ENCODE results near the gene TBP. TPM values are rescaled to one million over a fixed set of nuclear protein-coding genes. Genes with fewer than 3 reads are reported as not detected.

TBP gene
- total RNA-seq, 4 donors from 2014 or later, result 7.5 to 17.7 (median 12.3) TPM

GRCh38 chr6:170509723-170510018 is 44.5 kb upstream of the TBP start:
- in situ Hi-C loops (cut with MboI; ENCODE audit: low pct_ligation_motif_present in 1 of 4, low pct_unique_long_range_greater_than_20kb in 1 of 4, low sequenced_read_pairs in 3 of 4), result loop anchor here in 2 of 4 donors (10.0 kb wide), 3 partner anchors 675 to 715 kb away; no protein-coding TSS in a partner anchor

GRCh38 chr6:170510631-170511030 is 43.5 kb upstream of the TBP start:
- in situ Hi-C loops (cut with MboI; ENCODE audit: low pct_ligation_motif_present in 1 of 4, low pct_unique_long_range_greater_than_20kb in 1 of 4, low sequenced_read_pairs in 3 of 4), result loop anchor here in 2 of 4 donors (10.0 kb wide), 3 partner anchors 676 to 716 kb away; no protein-coding TSS in a partner anchor
- TF ChIP-seq POLR2A (IDR thresholded peaks at IDR 0.05), result no peak
- TF ChIP-seq EP300 (IDR thresholded peaks at IDR 0.05; ENCODE audit: low read depth), result no peak
- H3K4me3 ChIP-seq, result no peak overlapping the region

More at GRCh38 chr6:170509723-170510018, 44.5 kb upstream of the TBP start:
- peaks cover 9% of the 10 kb centered on the region for H3K27me3 ChIP-seq
- H3K27ac ChIP-seq, result no peak overlapping the region
- H3K36me3 ChIP-seq, result no peaks in the 10 kb centered on the region
- H3K4me1 ChIP-seq, result no peaks in the 10 kb centered on the region
- H3K9me3 ChIP-seq, result no peaks in the 10 kb centered on the region
- intact Hi-C loops (cut with DNase I; ENCODE audit: low total_unique reads), result no loop called here
- DNase-seq, result no peak
- no peak overlapping the region for H3K4me3 ChIP-seq
- no peak for TF ChIP-seq POLR2AphosphoS5 (IDR thresholded peaks at IDR 0.05)
- no peak for TF ChIP-seq EP300 (IDR thresholded peaks at IDR 0.05; ENCODE audit: low read depth)
- TF ChIP-seq POLR2A (IDR thresholded peaks at IDR 0.05), result no peak
- TF ChIP-seq CTCF (IDR thresholded peaks at IDR 0.05), result no peak
- 83 to 100% methylated on average over 1 to 3 of the region's 3 CpGs for WGBS, 2 donors (ENCODE audit: low coverage in 1 of 2)

GRCh38 chr6:170512249-170512648 is 41.9 kb upstream of the TBP start:
- TF ChIP-seq POLR2A (IDR thresholded peaks at IDR 0.05) (no peak), POLR2AphosphoS5 (IDR thresholded peaks at IDR 0.05) (no peak), CTCF (IDR thresholded peaks at IDR 0.05) (no peak), EP300 (IDR thresholded peaks at IDR 0.05; ENCODE audit: low read depth) (no peak)
- no peaks in the 10 kb centered on the region for H3K36me3 ChIP-seq
- H3K27ac ChIP-seq, result no peak overlapping the region
- H3K4me1 ChIP-seq, result peaks cover 0 to 3% (median 0%) of the 10 kb centered on the region in 4 donors
- no peaks in the 10 kb centered on the region for H3K9me3 ChIP-seq
- intact Hi-C loops (cut with DNase I; ENCODE audit: low total_unique reads) (no loop called here), in situ Hi-C loops (cut with MboI; ENCODE audit: low pct_ligation_motif_present in 1 of 4, low pct_unique_long_range_greater_than_20kb in 1 of 4, low sequenced_read_pairs in 3 of 4) (loop anchor here in 2 of 4 donors (10.0 kb wide), 3 partner anchors 677 to 717 kb away; no protein-coding TSS in a partner anchor)
- peaks cover 5% of the 10 kb centered on the region for H3K27me3 ChIP-seq
- H3K4me3 ChIP-seq, result no peak overlapping the region
- WGBS, 2 donors (ENCODE audit: low coverage in 1 of 2), result 61 to 79% methylated on average over 2 to 4 of the region's 4 CpGs
- DNase-seq, result no peak

More at GRCh38 chr6:170510631-170511030, 43.5 kb upstream of the TBP start:
- no peaks in the 10 kb centered on the region for H3K36me3 ChIP-seq
- DNase-seq, result no peak
- no peaks in the 10 kb centered on the region for H3K4me1 ChIP-seq
- H3K9me3 ChIP-seq, result no peaks in the 10 kb centered on the region
- intact Hi-C loops (cut with DNase I; ENCODE audit: low total_unique reads), result no loop called here
- peaks cover 5% of the 10 kb centered on the region for H3K27me3 ChIP-seq
- 29 to 89% methylated on average over 1 to 20 of the region's 20 CpGs for WGBS, 2 donors (ENCODE audit: low coverage in 1 of 2)
- H3K27ac ChIP-seq, result no peak overlapping the region

GRCh38 chr6:170514908-170515307 is 39.3 kb upstream of the TBP start:
- H3K27me3 ChIP-seq, result peaks cover 11% of the 10 kb centered on the region
- DNase-seq, result no peak
- in situ Hi-C loops (cut with MboI; ENCODE audit: low pct_ligation_motif_present in 1 of 4, low pct_unique_long_range_greater_than_20kb in 1 of 4, low sequenced_read_pairs in 3 of 4), result loop anchor here in 2 of 4 donors (10.0 kb wide), 3 partner anchors 680 to 720 kb away; no protein-coding TSS in a partner anchor
- no peaks in the 10 kb centered on the region for H3K36me3 ChIP-seq
- WGBS, 2 donors (ENCODE audit: low coverage in 1 of 2), result 89 to 91% methylated on average over 1 of the region's 1 CpG
- no peak overlapping the region for H3K27ac ChIP-seq
- H3K4me3 ChIP-seq, result no peak overlapping the region
- no peaks in the 10 kb centered on the region for H3K9me3 ChIP-seq
- TF ChIP-seq POLR2AphosphoS5 (IDR thresholded peaks at IDR 0.05) (no peak), CTCF (IDR thresholded peaks at IDR 0.05) (no peak), EP300 (IDR thresholded peaks at IDR 0.05; ENCODE audit: low read depth) (no peak), POLR2A (IDR thresholded peaks at IDR 0.05) (no peak)
- intact Hi-C loops (cut with DNase I; ENCODE audit: low total_unique reads), result no loop called here
- H3K4me1 ChIP-seq, result peaks cover 0 to 3% (median 0%) of the 10 kb centered on the region in 4 donors

Data from transverse colon (tissue), 4 donors.